ENCODE results near the gene KDM2B.

The KDM2B gene

DNA sequence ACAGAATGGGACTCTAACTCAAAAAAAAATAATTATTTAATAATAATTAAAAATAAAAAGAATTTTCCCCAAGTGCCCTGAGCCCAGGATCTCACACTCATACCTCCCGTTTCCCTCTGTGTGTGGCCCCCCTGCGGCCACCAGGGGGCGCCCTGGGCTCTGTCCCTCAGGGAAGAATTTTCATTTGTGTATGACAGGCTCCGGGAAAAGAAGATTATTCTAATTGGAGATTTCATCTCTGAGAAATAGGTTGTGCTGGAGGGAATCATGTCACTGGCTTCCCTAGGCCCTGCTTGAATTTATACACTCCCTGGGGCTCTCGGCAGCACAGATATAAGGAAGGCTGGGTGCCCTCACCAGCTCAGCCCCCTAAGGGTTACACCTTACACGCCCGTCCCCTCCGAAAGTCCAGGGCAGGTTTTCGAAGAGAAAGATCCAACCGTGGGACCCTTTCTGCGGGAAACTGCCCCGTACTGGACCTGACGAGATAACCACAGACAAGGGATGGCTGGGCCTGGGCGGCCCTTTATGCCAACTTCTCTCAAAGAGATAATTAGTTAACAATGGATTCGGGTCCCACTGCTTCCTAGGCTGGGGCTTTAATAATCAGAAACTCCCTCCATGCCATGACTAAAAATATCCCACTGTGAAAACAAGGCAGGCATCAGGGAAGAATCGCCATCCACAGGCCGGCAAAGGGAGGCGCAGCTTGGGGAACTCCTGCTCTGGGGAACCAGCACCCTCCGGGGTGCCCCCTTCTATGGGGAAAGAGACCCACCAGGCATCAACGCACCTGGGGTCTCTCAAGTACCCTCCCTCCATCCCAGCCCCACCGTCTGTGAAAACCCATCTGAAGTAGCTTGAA, 80.7 kb downstream of the KDM2B start:
- CTCF ChIA-PET: interaction anchor here (0.6 to 5.9 kb wide), 33 partner anchors 8 to 294 kb away, joined by 3 to 35 read pairs (median 4); partner anchors contain the start of genes MORN3 and ORAI1
- POLR2A ChIA-PET: no interaction called here
- peak; percentile 86 for DNase-seq (ENCODE audit: extremely low spot score)
- TF ChIP-seq, protein P1, sequence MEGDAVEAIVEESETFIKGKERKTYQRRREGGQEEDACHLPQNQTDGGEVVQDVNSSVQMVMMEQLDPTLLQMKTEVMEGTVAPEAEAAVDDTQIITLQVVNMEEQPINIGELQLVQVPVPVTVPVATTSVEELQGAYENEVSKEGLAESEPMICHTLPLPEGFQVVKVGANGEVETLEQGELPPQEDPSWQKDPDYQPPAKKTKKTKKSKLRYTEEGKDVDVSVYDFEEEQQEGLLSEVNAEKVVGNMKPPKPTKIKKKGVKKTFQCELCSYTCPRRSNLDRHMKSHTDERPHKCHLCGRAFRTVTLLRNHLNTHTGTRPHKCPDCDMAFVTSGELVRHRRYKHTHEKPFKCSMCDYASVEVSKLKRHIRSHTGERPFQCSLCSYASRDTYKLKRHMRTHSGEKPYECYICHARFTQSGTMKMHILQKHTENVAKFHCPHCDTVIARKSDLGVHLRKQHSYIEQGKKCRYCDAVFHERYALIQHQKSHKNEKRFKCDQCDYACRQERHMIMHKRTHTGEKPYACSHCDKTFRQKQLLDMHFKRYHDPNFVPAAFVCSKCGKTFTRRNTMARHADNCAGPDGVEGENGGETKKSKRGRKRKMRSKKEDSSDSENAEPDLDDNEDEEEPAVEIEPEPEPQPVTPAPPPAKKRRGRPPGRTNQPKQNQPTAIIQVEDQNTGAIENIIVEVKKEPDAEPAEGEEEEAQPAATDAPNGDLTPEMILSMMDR (IDR thresholded peaks at IDR 0.05; ENCODE audit: control extremely low read depth, extremely low read depth, low read depth, missing control alignments): peak; percentile 91

GRCh38 chr12:121495746-121496145, 85.1 kb downstream of the KDM2B start:
- TF ChIP-seq, protein P1 (IDR thresholded peaks at IDR 0.05; ENCODE audit: control extremely low read depth, extremely low read depth, low read depth, missing control alignments): no peak
- no peak for DNase-seq (ENCODE audit: extremely low spot score)
- POLR2A ChIA-PET: no interaction called here
- CTCF ChIA-PET: interaction anchor here (1.1 to 3.1 kb wide), 10 partner anchors 13 to 299 kb away, joined by 3 to 9 read pairs (median 4); no protein-coding TSS in a partner anchor

- ChIA-PET POLR2A (interaction anchor here (0.7 to 0.9 kb wide), 2 partner anchors 15 to 174 kb away, joined by 3 to 4 read pairs; no protein-coding TSS in a partner anchor), CTCF (interaction anchor here (0.7 to 7.1 kb wide), 23 partner anchors 7 to 301 kb away, joined by 3 to 35 read pairs (median 4); partner anchors contain the start of genes MORN3 and ORAI1)
- DNase-seq (ENCODE audit: extremely low spot score): peak; percentile 67
- TF ChIP-seq, protein P1 (IDR thresholded peaks at IDR 0.05; ENCODE audit: control extremely low read depth, extremely low read depth, low read depth, missing control alignments): peak; percentile 81
These were observed 86.6 kb downstream of the KDM2B start for GRCh38 chr12:121494093-121494787.

DNA sequence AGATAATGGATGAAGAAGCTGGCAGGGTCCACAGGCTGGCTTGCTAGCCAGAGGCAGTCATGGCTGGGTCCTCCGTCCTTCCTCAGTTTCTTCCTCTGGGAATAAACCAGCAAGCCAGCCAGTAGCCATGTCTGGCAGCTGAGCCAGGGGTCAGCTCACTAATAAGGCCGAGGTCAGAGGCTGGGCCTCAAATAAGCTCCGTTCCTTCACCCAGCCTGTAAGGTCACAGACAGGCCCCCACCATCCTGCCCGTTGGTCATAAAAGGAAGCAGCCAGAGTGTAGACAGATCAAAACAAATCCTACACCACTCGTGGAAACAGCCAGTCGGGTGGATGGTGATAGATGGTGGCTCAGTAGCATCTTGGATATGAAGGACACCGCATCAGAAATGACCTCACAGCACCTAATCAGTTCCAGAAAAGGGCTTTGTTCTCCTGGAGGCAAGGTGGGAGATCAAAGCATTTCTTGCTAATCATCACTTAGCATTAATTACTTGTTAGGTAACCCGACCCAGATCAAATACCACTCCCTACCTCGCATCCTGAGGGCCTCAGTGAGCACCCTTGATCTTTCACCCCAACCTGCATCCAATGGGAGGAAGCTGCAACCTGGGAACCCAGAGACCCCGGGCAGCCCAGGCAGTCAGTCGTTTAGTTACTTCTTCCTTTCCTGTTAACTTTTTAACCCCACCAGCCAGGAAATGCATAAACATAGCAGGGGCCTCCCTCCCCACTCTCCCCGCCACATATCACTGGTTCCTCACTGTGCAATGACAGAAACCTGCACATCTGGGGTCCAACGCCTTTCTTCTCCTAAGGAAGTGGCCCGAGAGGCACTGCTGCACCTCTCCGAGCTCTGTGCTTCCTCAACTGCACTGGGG, 90.2 kb downstream of the KDM2B start:
- POLR2A ChIA-PET: no interaction called here
- TF ChIP-seq, protein P1 (IDR thresholded peaks at IDR 0.05; ENCODE audit: control extremely low read depth, extremely low read depth, low read depth, missing control alignments): no peak
- no peak for DNase-seq (ENCODE audit: extremely low spot score)
- CTCF ChIA-PET: interaction anchor here (1.4 to 7.1 kb wide), 6 partner anchors 7 to 190 kb away, joined by 4 to 35 read pairs (median 6); no protein-coding TSS in a partner anchor

GRCh38 chr12:121489874-121490273, 90.9 kb downstream of the KDM2B start:
- ChIA-PET CTCF (interaction anchor here (1.4 to 7.1 kb wide), 5 partner anchors 8 to 191 kb away, joined by 4 to 35 read pairs (median 6); no protein-coding TSS in a partner anchor), POLR2A (no interaction called here)
- TF ChIP-seq, protein P1 (IDR thresholded peaks at IDR 0.05; ENCODE audit: control extremely low read depth, extremely low read depth, low read depth, missing control alignments): no peak
- no peak for DNase-seq (ENCODE audit: extremely low spot score)

All from GM10248 (cell line).